Tibial nerve (tissue), 4 donors: Measurements from ENCODE around the gene PLCB4. TPM values are rescaled to one million over a fixed set of nuclear protein-coding genes. Genes with fewer than 3 reads are reported as not detected.
A peak's percentile ranks its signal among the peaks of the same experiment; 100 is the strongest.

Experiments
- DNase-seq, 2 donors: peaks; one replicate each; pipeline ENCODE4 v3.0.0-alpha.2; 2019; ENCODE audit warnings: low spot score in 2 of 2
- H3K27ac ChIP-seq, 4 donors: fragments of 200-600 bp; sonication (generic) in 3 of 4; one replicate each; pipeline ENCODE4 v1.5.1; 2017 to 2019; ENCODE audit warnings: mild to moderate bottlenecking in 1 of 4
- H3K27me3 ChIP-seq, 2 donors: fragments of 200-600 bp; sonication (generic) in 1 of 2; one replicate each; pipeline versions ENCODE4 v1.5.1 to v1.6.0; 2017 to 2019
- H3K36me3 ChIP-seq, 3 donors: fragments of 200-600 bp; sonication (generic); one replicate each; pipeline ENCODE4 v1.5.1; 2018 to 2019
- H3K4me1 ChIP-seq, 4 donors: fragments of 200-600 bp; sonication (generic) in 3 of 4; one replicate each; pipeline ENCODE4 v1.5.1; 2017 to 2019
- H3K4me3 ChIP-seq, 4 donors: fragments of 200-600 bp; sonication (generic) in 3 of 4; one replicate each; pipeline ENCODE4 v1.5.1; 2017 to 2019; ENCODE audit warnings: mild to moderate bottlenecking in 1 of 4, moderate library complexity in 1 of 4
- H3K9me3 ChIP-seq, 4 donors: fragments of 200-600 bp; sonication (generic) in 3 of 4; one replicate each; pipeline ENCODE4 v1.5.1; 2017 to 2019
- EP300 ChIP-seq, 2 donors: sonication (generic); formaldehyde crosslinking; IDR thresholded peaks; one replicate each; pipeline ENCODE4 v1.6.1; 2017; ENCODE audit warnings: antibody characterized with exemption in 2 of 2, mild to moderate bottlenecking in 1 of 2
- POLR2A ChIP-seq, 2 donors: fragments of 450-650 bp; IDR thresholded peaks; one replicate each; pipeline ENCODE4 v1.6.1; 2017; ENCODE audit warnings: antibody characterized with exemption in 2 of 2, mild to moderate bottlenecking in 2 of 2, moderate library complexity in 2 of 2
- WGBS, 2 donors: methylation state at CpG; one replicate each; pipeline ENCODE4 v1.1.5; 2018; 5-methylcytosine and 5-hydroxymethylcytosine counted together
- total RNA-seq, 4 donors: library from RNA; depleted of rRNA; stranded (reverse); fragments of >200 nt; gene quantifications; one replicate each; pipeline ENCODE4 v1.1.0, GENCODE V29; 2016
- TF ChIP-seq, protein P1 (sequence below), 5 experiments: fragments of 200-600 bp in 3 of 5; fragments of 450-650 bp in 2 of 5; sonication (generic) in 3 of 5; IDR thresholded peaks; one replicate each; pipeline ENCODE4 v1.5.1; 2016 to 2019; ENCODE audit warnings: antibody characterized with exemption in 5 of 5, mild to moderate bottlenecking in 3 of 5, moderate library complexity in 2 of 5

PLCB4 gene
- total RNA-seq, 4 donors from 2014 or later = 35.7 to 52.9 (median 40.1) TPM

DNA sequence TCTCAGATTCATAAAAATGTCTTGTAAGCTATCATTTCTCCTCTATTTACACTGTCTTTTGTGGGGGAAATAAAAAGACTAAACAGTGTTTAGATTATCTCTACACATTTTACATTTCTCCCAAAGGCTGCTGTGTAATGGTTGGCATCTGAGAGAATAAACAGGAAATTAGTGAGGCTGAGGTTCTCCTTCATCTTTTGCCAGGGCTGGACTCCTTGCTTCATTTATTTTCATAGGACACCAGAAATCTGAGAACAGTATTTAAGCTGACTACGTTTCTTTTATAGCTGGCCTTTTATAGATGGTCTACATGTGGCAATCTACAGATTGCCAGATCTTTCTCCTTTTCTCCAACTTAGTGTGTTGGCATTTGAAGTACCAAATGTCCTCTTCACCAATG lies 41.5 kb downstream of the PLCB4 start:
- no peak for DNase-seq
- Histone ChIP-seq H3K4me1 (peaks cover 0 to 42% (median 13%) of the 10 kb centered on the region in 4 donors), H3K27me3 (no peaks in the 10 kb centered on the region), H3K9me3 (no peaks in the 10 kb centered on the region), H3K36me3 (no peaks in the 10 kb centered on the region), H3K27ac (peak overlapping the region in 1 of 4 donors; percentile 22), H3K4me3 (no peak overlapping the region)
- TF ChIP-seq EP300 (IDR thresholded peaks at IDR 0.05) (no peak), POLR2A (IDR thresholded peaks at IDR 0.05) (no peak)
- TF ChIP-seq, protein P1, sequence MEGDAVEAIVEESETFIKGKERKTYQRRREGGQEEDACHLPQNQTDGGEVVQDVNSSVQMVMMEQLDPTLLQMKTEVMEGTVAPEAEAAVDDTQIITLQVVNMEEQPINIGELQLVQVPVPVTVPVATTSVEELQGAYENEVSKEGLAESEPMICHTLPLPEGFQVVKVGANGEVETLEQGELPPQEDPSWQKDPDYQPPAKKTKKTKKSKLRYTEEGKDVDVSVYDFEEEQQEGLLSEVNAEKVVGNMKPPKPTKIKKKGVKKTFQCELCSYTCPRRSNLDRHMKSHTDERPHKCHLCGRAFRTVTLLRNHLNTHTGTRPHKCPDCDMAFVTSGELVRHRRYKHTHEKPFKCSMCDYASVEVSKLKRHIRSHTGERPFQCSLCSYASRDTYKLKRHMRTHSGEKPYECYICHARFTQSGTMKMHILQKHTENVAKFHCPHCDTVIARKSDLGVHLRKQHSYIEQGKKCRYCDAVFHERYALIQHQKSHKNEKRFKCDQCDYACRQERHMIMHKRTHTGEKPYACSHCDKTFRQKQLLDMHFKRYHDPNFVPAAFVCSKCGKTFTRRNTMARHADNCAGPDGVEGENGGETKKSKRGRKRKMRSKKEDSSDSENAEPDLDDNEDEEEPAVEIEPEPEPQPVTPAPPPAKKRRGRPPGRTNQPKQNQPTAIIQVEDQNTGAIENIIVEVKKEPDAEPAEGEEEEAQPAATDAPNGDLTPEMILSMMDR (IDR thresholded peaks at IDR 0.05) = no peak
- 5 to 24% methylated on average over 1 of the region's 1 CpG for WGBS, 2 donors

DNA sequence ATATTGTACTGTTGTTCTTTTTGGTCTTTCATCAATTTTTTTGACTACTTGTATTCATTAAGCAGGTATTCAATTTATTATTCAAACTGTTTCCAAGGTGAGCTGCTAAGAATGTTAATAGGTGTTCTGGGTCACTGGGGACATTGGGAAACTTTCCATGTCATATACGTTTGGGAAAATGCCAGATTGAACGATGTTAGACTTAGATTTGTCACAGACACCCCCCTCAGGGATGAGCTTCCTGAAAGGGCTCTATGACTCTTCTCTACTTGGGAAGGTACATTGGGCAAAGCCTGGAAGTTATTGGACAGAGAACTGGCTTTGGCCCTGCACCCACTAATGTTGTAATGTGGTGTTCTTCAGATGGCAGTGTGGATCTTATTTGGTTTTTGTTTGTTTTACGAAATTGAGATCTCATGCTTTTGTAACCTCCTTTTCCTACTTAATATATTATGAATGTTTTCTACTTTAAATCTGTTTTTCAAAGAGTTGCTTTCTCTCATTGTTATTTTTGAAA lies 42.1 kb downstream of the PLCB4 start:
- H3K27me3 ChIP-seq = no peaks in the 10 kb centered on the region
- WGBS, 2 donors = 62 to 63% methylated on average over 3 of the region's 3 CpGs
- no peak for DNase-seq
- no peaks in the 10 kb centered on the region for H3K9me3 ChIP-seq
- peak overlapping the region in 1 of 4 donors; percentile 22 for H3K27ac ChIP-seq
- TF ChIP-seq, protein P1 (IDR thresholded peaks at IDR 0.05) = no peak
- TF ChIP-seq EP300 (IDR thresholded peaks at IDR 0.05) = no peak
- no peak for TF ChIP-seq POLR2A (IDR thresholded peaks at IDR 0.05)
- H3K4me1 ChIP-seq = peaks cover 0 to 42% (median 13%) of the 10 kb centered on the region in 4 donors
- H3K36me3 ChIP-seq = no peaks in the 10 kb centered on the region
- no peak overlapping the region for H3K4me3 ChIP-seq

DNA sequence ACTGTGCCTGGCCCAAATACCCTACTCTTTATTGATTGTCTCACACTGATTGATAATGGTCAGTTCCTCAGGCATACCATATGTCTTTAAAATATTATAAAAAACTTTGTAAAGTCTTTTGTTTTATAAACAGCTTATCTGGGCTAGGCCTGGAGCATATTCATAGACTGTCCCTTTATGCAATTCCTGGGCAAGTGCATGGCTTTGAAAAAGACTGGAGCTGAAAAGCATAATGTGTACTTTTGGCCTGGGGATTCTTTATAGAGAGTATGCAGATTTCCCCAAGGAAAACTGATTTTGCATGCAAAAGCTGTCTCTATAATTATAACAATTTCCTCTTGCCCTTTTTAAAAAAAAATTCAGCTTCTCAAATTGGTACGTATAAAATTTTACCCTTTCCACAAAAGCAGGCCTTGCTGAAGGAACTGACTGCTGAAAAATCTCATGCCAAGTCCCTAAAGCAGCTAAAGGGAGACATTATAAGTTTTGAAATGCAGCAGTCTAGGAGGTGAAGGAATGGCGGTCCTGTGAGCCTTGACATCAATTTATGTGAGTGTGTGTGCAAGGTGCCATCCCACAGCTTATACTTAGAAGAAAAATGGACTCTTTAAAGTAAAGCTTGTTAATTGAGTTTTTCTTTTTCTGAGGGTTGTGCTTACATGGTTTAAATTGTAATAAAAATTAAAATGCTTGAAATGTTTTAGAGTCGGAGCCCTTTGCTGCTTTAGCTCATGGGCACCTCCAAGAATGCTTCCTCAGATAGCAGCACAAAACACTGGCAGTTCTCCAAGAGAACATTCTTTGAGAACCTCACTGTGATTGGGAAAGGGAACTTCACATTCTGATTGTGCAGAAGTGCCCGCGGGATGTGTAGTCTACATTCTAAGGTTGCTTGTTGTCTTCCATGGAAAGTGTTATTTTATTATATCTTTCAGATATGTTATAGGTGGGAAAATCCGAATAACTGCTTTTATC lies 43.9 kb downstream of the PLCB4 start:
- peak in 1 of 2 donors; percentile 46 for DNase-seq
- Histone ChIP-seq H3K9me3 (no peaks in the 10 kb centered on the region), H3K36me3 (no peaks in the 10 kb centered on the region), H3K4me3 (no peak overlapping the region), H3K27ac (no peak overlapping the region), H3K4me1 (peaks cover 0 to 42% (median 13%) of the 10 kb centered on the region in 4 donors), H3K27me3 (no peaks in the 10 kb centered on the region)
- 30 to 38% methylated on average over 6 of the region's 6 CpGs for WGBS, 2 donors
- TF ChIP-seq EP300 (IDR thresholded peaks at IDR 0.05) (peak in 1 of 2 donors; percentile 38), POLR2A (IDR thresholded peaks at IDR 0.05) (no peak)
- TF ChIP-seq, protein P1 (IDR thresholded peaks at IDR 0.05) = no peak

DNA sequence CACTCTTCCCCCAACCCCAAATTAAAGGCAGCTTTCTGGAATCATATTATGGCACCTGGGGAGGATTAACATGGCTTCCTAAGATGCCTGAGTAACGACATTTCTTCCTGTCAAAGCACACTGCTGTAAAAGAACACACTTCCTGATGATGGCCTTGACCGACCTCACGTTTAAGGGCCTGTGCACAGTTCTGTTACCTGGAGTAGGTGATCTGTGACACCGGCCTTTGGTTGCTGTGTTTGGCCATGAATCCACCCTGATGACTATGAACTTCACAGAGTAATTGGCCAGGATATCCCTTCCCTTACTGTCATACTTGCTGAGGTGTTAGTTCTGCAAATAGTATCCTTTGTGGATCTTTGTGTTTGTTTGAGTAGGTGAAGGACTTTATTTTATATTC lies 45.8 kb downstream of the PLCB4 start:
- no peaks in the 10 kb centered on the region for H3K36me3 ChIP-seq
- DNase-seq = no peak
- no peaks in the 10 kb centered on the region for H3K27me3 ChIP-seq
- 84 to 88% methylated on average over 4 of the region's 4 CpGs for WGBS, 2 donors
- H3K27ac ChIP-seq = no peak overlapping the region
- TF ChIP-seq, protein P1 (IDR thresholded peaks at IDR 0.05) = no peak
- TF ChIP-seq EP300 (IDR thresholded peaks at IDR 0.05) = no peak
- TF ChIP-seq POLR2A (IDR thresholded peaks at IDR 0.05) = no peak
- no peak overlapping the region for H3K4me3 ChIP-seq
- peaks cover 0 to 34% (median 12%) of the 10 kb centered on the region in 4 donors for H3K4me1 ChIP-seq
- no peaks in the 10 kb centered on the region for H3K9me3 ChIP-seq

- 87 to 92% methylated on average over 3 of the region's 3 CpGs for WGBS, 2 donors
- Histone ChIP-seq H3K4me3 (no peak overlapping the region), H3K27me3 (no peaks in the 10 kb centered on the region), H3K9me3 (no peaks in the 10 kb centered on the region), H3K4me1 (peaks cover 0 to 10% (median 5%) of the 10 kb centered on the region in 4 donors), H3K27ac (no peak overlapping the region), H3K36me3 (no peaks in the 10 kb centered on the region)
- TF ChIP-seq POLR2A (IDR thresholded peaks at IDR 0.05) (no peak), EP300 (IDR thresholded peaks at IDR 0.05) (no peak)
- TF ChIP-seq, protein P1 (IDR thresholded peaks at IDR 0.05) = no peak
- no peak for DNase-seq
Observed at GRCh38 chr20:9117548-9117947, 48.7 kb downstream of the PLCB4 start.
